Astrocyte of the hippocampus (primary cell): ENCODE results near the gene GRM4.

Source experiments
- DNase-seq: peaks from one replicate; pipeline ENCODE4 v3.0.0; 2011; ENCODE audit warnings: low read depth, low spot score

The GRM4 gene

GRCh38 chr6:33980176-33981175, 165.4 kb downstream of the GRM4 start:
- no peak for DNase-seq

GRCh38 chr6:33979750-33980149, 166.1 kb downstream of the GRM4 start:
- no peak for DNase-seq

- DNase-seq: no peak
These were observed 167.3 kb downstream of the GRM4 start for GRCh38 chr6:33978412-33979150.

- DNase-seq: no peak
These were observed 168.1 kb downstream of the GRM4 start for GRCh38 chr6:33977606-33978411.

- DNase-seq: no peak
These were observed 169.2 kb downstream of the GRM4 start for GRCh38 chr6:33976437-33977360.

GRCh38 chr6:33975661-33976436, 170.0 kb downstream of the GRM4 start:
- no peak for DNase-seq

GRCh38 chr6:33974471-33974870, 171.4 kb downstream of the GRM4 start:
- no peak for DNase-seq

- no peak for DNase-seq
These were observed 171.9 kb downstream of the GRM4 start for GRCh38 chr6:33974030-33974429.

- no peak for DNase-seq
These were observed 174.3 kb downstream of the GRM4 start for GRCh38 chr6:33971580-33971979.
